HEK293T (cell line): Measurements from ENCODE around the gene SPATA2.
"Not testable (repeated sequence)": the region's sequence is repeated elsewhere in the genome, so short reads cannot be mapped to it uniquely, and the experiment has no call there.

Source experiments
- CTCF ChIA-PET: fragments of 350-600 bp; formaldehyde crosslinking; extraction: SDS; loops from one replicate; lab custom pipeline; 2021; ENCODE audit warnings: antibody characterized with exemption, inconsistent platforms; lab: Yijun Ruan, JAX
- POLR2A ChIA-PET: fragments of 350-600 bp; formaldehyde crosslinking; extraction: SDS; loops from one replicate; lab custom pipeline; 2020; ENCODE audit warnings: antibody characterized with exemption, inconsistent platforms; lab: Yijun Ruan, JAX
- DNase-seq: peaks from one replicate; pipeline ENCODE4 v3.0.0; 2012; ENCODE audit warnings: mixed read lengths; ENCODE audit errors: extremely low spot score
- ARNT ChIP-seq: fragments of 450-650 bp; IDR thresholded peaks from 2 replicates; pipeline ENCODE4 v1.6.1; 2017; ENCODE audit warnings: mild to moderate bottlenecking
- BHLHE40 ChIP-seq: fragments of 450-650 bp; IDR thresholded peaks from 2 replicates; pipeline ENCODE4 v1.6.1; 2016; ENCODE audit warnings: mild to moderate bottlenecking, moderate library complexity, borderline replicate concordance
- CTBP1 ChIP-seq: fragments of 450-650 bp; IDR thresholded peaks from 2 replicates; pipeline ENCODE4 v1.6.1; 2016; ENCODE audit warnings: borderline replicate concordance
- ELF4 ChIP-seq: fragments of 450-650 bp; IDR thresholded peaks from 2 replicates; pipeline ENCODE4 v1.6.1; 2017; ENCODE audit warnings: antibody characterized with exemption
- FOXA1 ChIP-seq: fragments of 450-650 bp; IDR thresholded peaks from 2 replicates; pipeline ENCODE4 v1.6.1; 2016; ENCODE audit warnings: mild to moderate bottlenecking
- FOXK2 ChIP-seq: fragments of 450-650 bp; IDR thresholded peaks from 2 replicates; pipeline ENCODE4 v1.6.1; 2016; ENCODE audit warnings: mild to moderate bottlenecking
- FOXM1 ChIP-seq: fragments of 450-650 bp; IDR thresholded peaks from 2 replicates; pipeline ENCODE4 v1.6.1; 2017; ENCODE audit warnings: mild to moderate bottlenecking, borderline replicate concordance
- HDGF ChIP-seq: fragments of 450-650 bp; IDR thresholded peaks from 2 replicates; pipeline ENCODE4 v1.6.1; 2017; ENCODE audit warnings: antibody characterized with exemption, borderline replicate concordance
- L3MBTL2 ChIP-seq: fragments of 450-650 bp; conservative IDR thresholded peaks from 2 replicates; pipeline ENCODE4 v1.6.1; 2016; ENCODE audit warnings: mild to moderate bottlenecking
- LEF1 ChIP-seq: fragments of 450-650 bp; IDR thresholded peaks from 2 replicates; pipeline ENCODE4 v1.6.1; 2017; ENCODE audit warnings: mild to moderate bottlenecking, borderline replicate concordance
- NFRKB ChIP-seq: fragments of 450-650 bp; IDR thresholded peaks from 2 replicates; pipeline ENCODE4 v1.6.1; 2016; ENCODE audit warnings: mild to moderate bottlenecking, moderate library complexity
- PKNOX1 ChIP-seq: fragments of 450-650 bp; IDR thresholded peaks from 2 replicates; pipeline ENCODE4 v1.6.1; 2016
- SP1 ChIP-seq: fragments of 450-650 bp; IDR thresholded peaks from 2 replicates; pipeline ENCODE4 v1.6.1; 2017
- SUZ12 ChIP-seq: fragments of 450-650 bp; IDR thresholded peaks from 2 replicates; pipeline ENCODE4 v1.6.1; 2016; ENCODE audit warnings: mild to moderate bottlenecking
- TARDBP ChIP-seq: fragments of 450-650 bp; IDR thresholded peaks from 2 replicates; pipeline ENCODE4 v1.6.1; 2016
- ZNF384 ChIP-seq: fragments of 450-650 bp; IDR thresholded peaks from 2 replicates; pipeline ENCODE4 v1.6.1; 2016

Gene SPATA2

GRCh38 chr20:49901588-49901987, 13.7 kb downstream of the SPATA2 start:
- POLR2A ChIA-PET, result interaction anchor here (1.6 kb wide), 1 partner anchor 14 kb away, joined by 3 read pairs; the partner anchor contains the start of gene SPATA2
- CTCF ChIA-PET, result interaction anchor here (0.7 kb wide), 1 partner anchor 1648 kb away, joined by 3 read pairs; no protein-coding TSS in a partner anchor
- DNase-seq, result no peak
- TF ChIP-seq FOXA1 (no peak), BHLHE40 (no peak), HDGF (no peak), FOXK2 (no peak), LEF1 (no peak), ELF4 (no peak), ARNT (no peak), CTBP1 (no peak), FOXM1 (no peak), TARDBP (no peak), SUZ12 (no peak), SP1 (no peak), NFRKB (no peak), ZNF384 (no peak), L3MBTL2 (no peak), PKNOX1 (no peak)

- ChIA-PET POLR2A (interaction anchor here (0.8 kb wide), 1 partner anchor 11 kb away, joined by 3 read pairs; no protein-coding TSS in a partner anchor), CTCF (interaction anchor here (0.9 to 1.1 kb wide), 2 partner anchors 10 to 12 kb away, joined by 3 to 4 read pairs; no protein-coding TSS in a partner anchor)
- no peak for DNase-seq
- TF ChIP-seq L3MBTL2 (no peak), TARDBP (no peak), CTBP1 (no peak), BHLHE40 (no peak), FOXM1 (no peak), SP1 (no peak), NFRKB (no peak), ELF4 (no peak), FOXA1 (no peak), ARNT (no peak)
Measured at GRCh38 chr20:49899541-49900383, 15.6 kb downstream of the SPATA2 start.

GRCh38 chr20:49896204-49896603, 19.1 kb downstream of the SPATA2 start:
- ChIA-PET POLR2A (no interaction called here), CTCF (no interaction called here)
- no peak for DNase-seq
- TF ChIP-seq ELF4 (no peak), FOXK2 (no peak), BHLHE40 (no peak), SUZ12 (no peak), PKNOX1 (no peak), SP1 (no peak), L3MBTL2 (no peak), ARNT (no peak), NFRKB (no peak), ZNF384 (no peak), TARDBP (no peak), CTBP1 (no peak), FOXA1 (no peak), LEF1 (no peak), HDGF (no peak), FOXM1 (no peak)

GRCh38 chr20:49895474-49896093, 19.7 kb downstream of the SPATA2 start:
- DNase-seq, CTCF ChIA-PET, POLR2A ChIA-PET: not testable (repeated sequence)

GRCh38 chr20:49894073-49894470, 21.3 kb downstream of the SPATA2 start:
- POLR2A ChIA-PET, result no interaction called here

More at GRCh38 chr20:49894073-49894470, 21.3 kb downstream of the SPATA2 start:
- CTCF ChIA-PET, result interaction anchor here (0.9 to 1.7 kb wide), 2 partner anchors 9 to 16 kb away, joined by 3 to 4 read pairs; no protein-coding TSS in a partner anchor
- no peak for DNase-seq
- no peak for TF ChIP-seq LEF1
- no peak for TF ChIP-seq ELF4
- TF ChIP-seq ARNT, result no peak
- no peak for TF ChIP-seq BHLHE40
- no peak for TF ChIP-seq HDGF
- TF ChIP-seq FOXK2, result no peak
- no peak for TF ChIP-seq NFRKB
- no peak for TF ChIP-seq FOXA1
- TF ChIP-seq L3MBTL2, result no peak
- TF ChIP-seq SUZ12, result no peak
